ENCODE data around the gene MFGE8.

The MFGE8 gene

DNA sequence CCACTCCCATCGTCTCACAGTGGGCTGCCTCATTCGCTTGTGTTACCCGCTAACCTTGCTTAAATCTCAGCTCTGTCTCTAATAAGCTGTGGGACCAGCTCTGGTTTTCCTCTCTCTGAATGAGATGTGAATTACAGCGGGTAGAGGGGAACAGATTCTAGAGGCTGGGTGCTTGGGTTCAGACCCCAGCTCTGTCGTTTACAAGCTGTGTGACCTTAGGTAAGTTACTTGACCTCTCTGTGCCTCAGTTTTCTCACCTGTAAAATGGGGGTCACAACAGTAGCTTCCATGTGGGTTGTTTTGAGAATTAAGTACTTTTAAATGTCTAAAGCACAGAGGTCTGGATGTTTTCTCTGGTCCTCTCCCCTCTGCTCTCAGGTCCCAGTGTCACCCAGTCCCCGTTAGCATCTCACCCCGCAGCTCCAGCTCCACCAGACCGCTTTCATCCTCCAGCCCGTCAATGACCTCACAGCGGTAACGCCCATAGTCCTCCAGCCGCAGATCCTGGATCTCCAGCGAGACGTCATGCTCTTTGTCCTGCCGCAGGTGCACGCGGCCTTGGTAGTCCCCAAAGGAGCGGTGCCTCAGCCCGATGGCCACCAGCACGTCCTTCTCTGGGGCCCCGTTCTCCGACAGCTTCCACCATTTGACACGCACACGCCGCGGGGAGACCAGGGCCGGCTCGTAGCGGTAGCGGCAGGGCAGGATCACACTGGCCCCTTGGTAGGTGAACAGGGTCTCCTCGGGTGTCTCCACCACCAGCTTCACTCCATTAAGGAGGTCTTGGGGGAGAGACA lies 32.0 kb downstream of the MFGE8 start:
- ATAC-seq: no peak
- TF ChIP-seq, protein P1, sequence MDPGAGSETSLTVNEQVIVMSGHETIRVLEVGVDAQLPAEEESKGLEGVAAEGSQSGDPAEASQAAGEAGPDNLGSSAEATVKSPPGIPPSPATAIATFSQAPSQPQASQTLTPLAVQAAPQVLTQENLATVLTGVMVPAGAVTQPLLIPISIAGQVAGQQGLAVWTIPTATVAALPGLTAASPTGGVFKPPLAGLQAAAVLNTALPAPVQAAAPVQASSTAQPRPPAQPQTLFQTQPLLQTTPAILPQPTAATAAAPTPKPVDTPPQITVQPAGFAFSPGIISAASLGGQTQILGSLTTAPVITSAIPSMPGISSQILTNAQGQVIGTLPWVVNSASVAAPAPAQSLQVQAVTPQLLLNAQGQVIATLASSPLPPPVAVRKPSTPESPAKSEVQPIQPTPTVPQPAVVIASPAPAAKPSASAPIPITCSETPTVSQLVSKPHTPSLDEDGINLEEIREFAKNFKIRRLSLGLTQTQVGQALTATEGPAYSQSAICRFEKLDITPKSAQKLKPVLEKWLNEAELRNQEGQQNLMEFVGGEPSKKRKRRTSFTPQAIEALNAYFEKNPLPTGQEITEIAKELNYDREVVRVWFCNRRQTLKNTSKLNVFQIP (CRISPR knock-in tag; IDR thresholded peaks at IDR 0.05; ENCODE audit: borderline replicate concordance, low read depth): no peak
- TF ChIP-seq ZNF8 (CRISPR knock-in tag; IDR thresholded peaks at IDR 0.05): no peak
- TF ChIP-seq, protein P2, sequence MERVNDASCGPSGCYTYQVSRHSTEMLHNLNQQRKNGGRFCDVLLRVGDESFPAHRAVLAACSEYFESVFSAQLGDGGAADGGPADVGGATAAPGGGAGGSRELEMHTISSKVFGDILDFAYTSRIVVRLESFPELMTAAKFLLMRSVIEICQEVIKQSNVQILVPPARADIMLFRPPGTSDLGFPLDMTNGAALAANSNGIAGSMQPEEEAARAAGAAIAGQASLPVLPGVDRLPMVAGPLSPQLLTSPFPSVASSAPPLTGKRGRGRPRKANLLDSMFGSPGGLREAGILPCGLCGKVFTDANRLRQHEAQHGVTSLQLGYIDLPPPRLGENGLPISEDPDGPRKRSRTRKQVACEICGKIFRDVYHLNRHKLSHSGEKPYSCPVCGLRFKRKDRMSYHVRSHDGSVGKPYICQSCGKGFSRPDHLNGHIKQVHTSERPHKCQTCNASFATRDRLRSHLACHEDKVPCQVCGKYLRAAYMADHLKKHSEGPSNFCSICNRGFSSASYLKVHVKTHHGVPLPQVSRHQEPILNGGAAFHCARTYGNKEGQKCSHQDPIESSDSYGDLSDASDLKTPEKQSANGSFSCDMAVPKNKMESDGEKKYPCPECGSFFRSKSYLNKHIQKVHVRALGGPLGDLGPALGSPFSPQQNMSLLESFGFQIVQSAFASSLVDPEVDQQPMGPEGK (CRISPR knock-in tag; IDR thresholded peaks at IDR 0.05; ENCODE audit: borderline replicate concordance): no peak
- TF ChIP-seq TCF4 (CRISPR knock-in tag; IDR thresholded peaks at IDR 0.05; ENCODE audit: borderline replicate concordance): no peak
- TF ChIP-seq, protein P3, sequence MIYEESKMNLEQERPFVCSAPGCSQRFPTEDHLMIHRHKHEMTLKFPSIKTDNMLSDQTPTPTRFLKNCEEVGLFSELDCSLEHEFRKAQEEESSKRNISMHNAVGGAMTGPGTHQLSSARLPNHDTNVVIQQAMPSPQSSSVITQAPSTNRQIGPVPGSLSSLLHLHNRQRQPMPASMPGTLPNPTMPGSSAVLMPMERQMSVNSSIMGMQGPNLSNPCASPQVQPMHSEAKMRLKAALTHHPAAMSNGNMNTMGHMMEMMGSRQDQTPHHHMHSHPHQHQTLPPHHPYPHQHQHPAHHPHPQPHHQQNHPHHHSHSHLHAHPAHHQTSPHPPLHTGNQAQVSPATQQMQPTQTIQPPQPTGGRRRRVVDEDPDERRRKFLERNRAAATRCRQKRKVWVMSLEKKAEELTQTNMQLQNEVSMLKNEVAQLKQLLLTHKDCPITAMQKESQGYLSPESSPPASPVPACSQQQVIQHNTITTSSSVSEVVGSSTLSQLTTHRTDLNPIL (CRISPR knock-in tag; IDR thresholded peaks at IDR 0.05; ENCODE audit: low read depth): no peak
- TF ChIP-seq, protein P4, sequence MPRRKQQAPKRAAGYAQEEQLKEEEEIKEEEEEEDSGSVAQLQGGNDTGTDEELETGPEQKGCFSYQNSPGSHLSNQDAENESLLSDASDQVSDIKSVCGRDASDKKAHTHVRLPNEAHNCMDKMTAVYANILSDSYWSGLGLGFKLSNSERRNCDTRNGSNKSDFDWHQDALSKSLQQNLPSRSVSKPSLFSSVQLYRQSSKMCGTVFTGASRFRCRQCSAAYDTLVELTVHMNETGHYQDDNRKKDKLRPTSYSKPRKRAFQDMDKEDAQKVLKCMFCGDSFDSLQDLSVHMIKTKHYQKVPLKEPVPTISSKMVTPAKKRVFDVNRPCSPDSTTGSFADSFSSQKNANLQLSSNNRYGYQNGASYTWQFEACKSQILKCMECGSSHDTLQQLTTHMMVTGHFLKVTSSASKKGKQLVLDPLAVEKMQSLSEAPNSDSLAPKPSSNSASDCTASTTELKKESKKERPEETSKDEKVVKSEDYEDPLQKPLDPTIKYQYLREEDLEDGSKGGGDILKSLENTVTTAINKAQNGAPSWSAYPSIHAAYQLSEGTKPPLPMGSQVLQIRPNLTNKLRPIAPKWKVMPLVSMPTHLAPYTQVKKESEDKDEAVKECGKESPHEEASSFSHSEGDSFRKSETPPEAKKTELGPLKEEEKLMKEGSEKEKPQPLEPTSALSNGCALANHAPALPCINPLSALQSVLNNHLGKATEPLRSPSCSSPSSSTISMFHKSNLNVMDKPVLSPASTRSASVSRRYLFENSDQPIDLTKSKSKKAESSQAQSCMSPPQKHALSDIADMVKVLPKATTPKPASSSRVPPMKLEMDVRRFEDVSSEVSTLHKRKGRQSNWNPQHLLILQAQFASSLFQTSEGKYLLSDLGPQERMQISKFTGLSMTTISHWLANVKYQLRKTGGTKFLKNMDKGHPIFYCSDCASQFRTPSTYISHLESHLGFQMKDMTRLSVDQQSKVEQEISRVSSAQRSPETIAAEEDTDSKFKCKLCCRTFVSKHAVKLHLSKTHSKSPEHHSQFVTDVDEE (CRISPR knock-in tag; IDR thresholded peaks at IDR 0.05): no peak
- no peak for TF ChIP-seq ESRRG (CRISPR knock-in tag; IDR thresholded peaks at IDR 0.05)
- no peak for TF ChIP-seq CSDC2 (CRISPR knock-in tag; IDR thresholded peaks at IDR 0.05)
- TF ChIP-seq GLIS3 (CRISPR knock-in tag; IDR thresholded peaks at IDR 0.05): no peak
- TF ChIP-seq ZC3H10 (CRISPR knock-in tag; IDR thresholded peaks at IDR 0.05): no peak
- no peak for TF ChIP-seq ARNTL (CRISPR knock-in tag; IDR thresholded peaks at IDR 0.05; ENCODE audit: borderline replicate concordance, low read depth)
- TF ChIP-seq ZFP3 (CRISPR knock-in tag; IDR thresholded peaks at IDR 0.05): no peak

DNA sequence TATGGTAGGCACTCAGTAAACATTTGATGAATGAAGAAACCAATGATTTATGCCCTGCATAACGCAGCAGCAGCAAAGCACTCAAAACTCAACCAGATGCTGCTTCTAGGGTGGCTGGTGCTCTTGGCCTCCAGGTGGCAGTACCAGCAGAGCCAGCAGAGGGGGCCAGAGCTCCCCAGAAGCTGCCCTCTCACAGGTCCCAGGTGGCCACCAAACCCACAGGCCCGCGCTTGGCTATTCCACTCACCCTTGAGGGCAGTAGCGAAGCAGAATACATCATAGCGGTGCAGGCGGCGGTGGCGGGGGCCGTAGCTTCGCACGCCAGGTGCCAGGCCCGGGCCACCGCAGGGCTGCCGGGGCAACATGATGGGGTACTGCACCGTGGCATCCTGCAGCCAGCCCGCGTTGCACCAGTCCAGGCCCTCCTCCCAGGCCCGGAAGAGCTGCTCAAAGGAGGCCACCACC lies 34.4 kb downstream of the MFGE8 start:
- TF ChIP-seq BACH2 (CRISPR knock-in tag; IDR thresholded peaks at IDR 0.05; ENCODE audit: borderline replicate concordance) (no peak), TCF4 (CRISPR knock-in tag; IDR thresholded peaks at IDR 0.05; ENCODE audit: borderline replicate concordance) (no peak), ZNF70 (CRISPR knock-in tag; IDR thresholded peaks at IDR 0.05) (no peak), ZFP30 (CRISPR knock-in tag; IDR thresholded peaks at IDR 0.05) (no peak), OSR1 (CRISPR knock-in tag; IDR thresholded peaks at IDR 0.05) (no peak), CSDC2 (CRISPR knock-in tag; IDR thresholded peaks at IDR 0.05) (no peak), GLIS3 (CRISPR knock-in tag; IDR thresholded peaks at IDR 0.05) (no peak), ARNTL (CRISPR knock-in tag; IDR thresholded peaks at IDR 0.05; ENCODE audit: borderline replicate concordance, low read depth) (no peak), PPARA (CRISPR knock-in tag; IDR thresholded peaks at IDR 0.05; ENCODE audit: borderline replicate concordance) (no peak), ISL1 (CRISPR knock-in tag; IDR thresholded peaks at IDR 0.05) (no peak), ZFP3 (CRISPR knock-in tag; IDR thresholded peaks at IDR 0.05) (no peak), ZNF8 (CRISPR knock-in tag; IDR thresholded peaks at IDR 0.05) (no peak), ZC3H10 (CRISPR knock-in tag; IDR thresholded peaks at IDR 0.05) (no peak), TOX (CRISPR knock-in tag; IDR thresholded peaks at IDR 0.05; ENCODE audit: borderline replicate concordance) (no peak)
- TF ChIP-seq, protein P3 (CRISPR knock-in tag; IDR thresholded peaks at IDR 0.05; ENCODE audit: low read depth): no peak
- ATAC-seq: peak; percentile 96

DNA sequence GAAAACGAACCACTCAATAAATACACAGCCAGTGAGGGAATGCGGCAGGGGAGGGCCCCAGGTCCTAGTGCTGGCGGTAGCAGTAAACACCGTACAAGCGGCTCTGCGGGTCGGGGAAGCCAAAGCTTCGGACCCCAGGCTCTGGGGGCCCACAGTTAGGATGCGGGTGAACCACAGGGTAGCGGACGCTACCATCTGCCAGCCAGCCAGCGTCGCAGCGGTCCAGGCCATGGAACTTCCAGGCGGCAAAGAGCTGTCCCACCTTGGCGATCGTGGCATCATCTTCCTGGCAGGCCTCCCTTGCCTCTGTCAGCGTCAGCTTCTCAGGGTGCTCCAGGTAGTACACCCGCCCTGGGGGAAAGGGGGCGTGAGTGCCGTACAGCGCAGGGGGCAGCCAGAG lies 35.3 kb downstream of the MFGE8 start:
- no peak for ATAC-seq
- no peak for TF ChIP-seq PPARA (CRISPR knock-in tag; IDR thresholded peaks at IDR 0.05; ENCODE audit: borderline replicate concordance)
- no peak for TF ChIP-seq OSR1 (CRISPR knock-in tag; IDR thresholded peaks at IDR 0.05)
- TF ChIP-seq ESRRG (CRISPR knock-in tag; IDR thresholded peaks at IDR 0.05): no peak
- no peak for TF ChIP-seq GLIS3 (CRISPR knock-in tag; IDR thresholded peaks at IDR 0.05)
- no peak for TF ChIP-seq ZFP3 (CRISPR knock-in tag; IDR thresholded peaks at IDR 0.05)
- TF ChIP-seq ARNTL (CRISPR knock-in tag; IDR thresholded peaks at IDR 0.05; ENCODE audit: borderline replicate concordance, low read depth): no peak
- TF ChIP-seq TCF4 (CRISPR knock-in tag; IDR thresholded peaks at IDR 0.05; ENCODE audit: borderline replicate concordance): no peak
- no peak for TF ChIP-seq CSDC2 (CRISPR knock-in tag; IDR thresholded peaks at IDR 0.05)
- TF ChIP-seq ZNF8 (CRISPR knock-in tag; IDR thresholded peaks at IDR 0.05): no peak
- TF ChIP-seq ZNF565 (CRISPR knock-in tag; conservative IDR thresholded peaks at IDR 0.05; ENCODE audit: low read depth): no peak
- TF ChIP-seq RARB (CRISPR knock-in tag; IDR thresholded peaks at IDR 0.05): no peak
- TF ChIP-seq, protein P4 (CRISPR knock-in tag; IDR thresholded peaks at IDR 0.05): no peak
- no peak for TF ChIP-seq SNAI2 (CRISPR knock-in tag; IDR thresholded peaks at IDR 0.05)

Data from SK-N-SH treated with all-trans-retinoic acid at 6 μM for 48 hours (cell line).